ENCODE results near the gene GPR82.
"Not testable (repeated sequence)": the region's sequence is repeated elsewhere in the genome, so short reads cannot be mapped to it uniquely, and the experiment has no call there.

GPR82 gene

DNA sequence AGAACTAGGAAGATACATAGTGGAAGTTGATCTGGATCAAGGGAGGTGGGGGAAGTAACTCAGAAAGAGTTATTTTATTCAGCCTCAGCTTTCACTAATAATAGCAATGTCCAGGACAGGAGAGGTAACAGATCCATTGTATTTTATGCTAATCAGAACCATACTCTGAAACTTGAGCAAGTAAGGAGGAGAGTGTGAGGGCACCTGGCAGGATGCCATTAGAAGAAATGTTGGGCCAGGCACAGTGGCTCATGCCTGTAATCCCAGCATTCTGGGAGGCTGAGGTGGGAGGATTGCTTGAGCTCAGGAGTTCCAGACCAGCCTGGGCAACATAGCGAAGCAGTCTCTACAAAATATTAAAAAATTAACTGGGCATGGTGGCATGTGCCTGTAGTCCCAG is 18.9 kb upstream of the GPR82 start:
- Mint-ChIP-seq H3K4me1 (ENCODE audit: low read depth) (peaks cover 35% of the 10 kb centered on the region), H3K36me3 (ENCODE audit: low read depth) (no peaks in the 10 kb centered on the region), H3K9me3 (no peaks in the 10 kb centered on the region), H3K27me3 (no peaks in the 10 kb centered on the region), H3K27ac (peak overlapping the region; percentile 90), H3K4me3 (peak overlapping the region; percentile 23)
- intact Hi-C loops (cut with micrococcal nuclease), result loop anchor here (5.0 kb wide), 1 partner anchor 148 kb away; no protein-coding TSS in a partner anchor

DNA sequence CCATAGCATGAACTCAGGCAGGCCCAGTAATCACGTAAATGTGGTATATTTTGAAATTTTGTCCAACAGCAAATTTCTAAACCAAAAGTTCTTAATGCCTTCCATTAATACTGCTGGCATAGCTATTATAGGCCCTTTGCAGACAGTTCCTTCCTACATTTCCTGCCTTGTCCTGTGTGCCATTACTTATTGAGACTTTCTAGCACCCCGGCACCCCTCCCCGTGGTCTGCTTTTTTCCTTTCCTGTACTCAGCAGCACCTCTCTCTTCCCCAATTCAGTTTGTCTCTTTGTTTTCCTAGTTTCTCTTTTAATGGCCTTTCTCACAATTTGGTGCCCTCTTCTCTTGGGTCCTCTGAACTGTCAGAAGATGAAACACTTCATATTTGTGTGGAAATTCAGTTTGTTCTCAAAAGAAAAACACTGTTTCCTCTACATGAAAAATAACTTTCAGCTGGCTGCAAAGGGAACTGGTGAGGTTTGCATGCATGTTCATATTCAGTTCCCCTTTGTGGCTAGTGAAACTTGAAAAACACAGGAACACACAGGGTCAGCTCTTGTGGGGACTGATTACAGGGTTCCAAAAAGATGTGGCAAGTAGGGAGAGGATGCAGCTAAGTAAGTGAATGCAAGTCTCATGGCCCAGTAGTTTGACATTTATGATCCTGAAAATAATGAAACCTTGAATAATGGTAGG is 18.2 kb upstream of the GPR82 start:
- Mint-ChIP-seq H3K4me3 (peak overlapping the region; percentile 37), H3K27me3 (no peaks in the 10 kb centered on the region), H3K4me1 (ENCODE audit: low read depth) (peaks cover 35% of the 10 kb centered on the region), H3K36me3 (ENCODE audit: low read depth) (no peaks in the 10 kb centered on the region), H3K27ac (peak overlapping the region; percentile 90), H3K9me3 (no peaks in the 10 kb centered on the region)
- intact Hi-C loops (cut with micrococcal nuclease), result loop anchor here (5.0 kb wide), 1 partner anchor 149 kb away; no protein-coding TSS in a partner anchor

DNA sequence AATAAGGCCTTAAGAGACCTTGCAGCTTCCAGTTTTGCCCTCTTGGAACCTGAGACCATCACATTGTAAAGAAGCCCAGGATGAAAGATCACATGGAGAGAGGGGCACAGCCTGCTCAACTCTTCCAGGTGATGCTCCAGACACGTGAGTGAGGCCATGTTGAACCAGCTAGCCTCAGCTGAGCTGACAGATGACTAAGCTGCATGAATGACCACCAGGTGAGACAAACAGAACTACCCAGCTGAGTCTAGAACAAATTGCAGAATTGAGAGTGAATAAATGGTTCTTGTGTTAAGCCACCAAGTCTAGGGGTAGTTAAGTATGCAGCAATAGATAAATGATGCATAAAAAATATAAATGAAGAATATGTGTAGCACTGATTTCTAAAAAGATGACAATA is 16.8 kb upstream of the GPR82 start:
- Mint-ChIP-seq H3K4me3 (no peak overlapping the region), H3K27ac (peak overlapping the region; percentile 90), H3K36me3 (ENCODE audit: low read depth) (no peaks in the 10 kb centered on the region), H3K4me1 (ENCODE audit: low read depth) (peaks cover 40% of the 10 kb centered on the region), H3K9me3 (no peaks in the 10 kb centered on the region), H3K27me3 (no peaks in the 10 kb centered on the region)
- intact Hi-C loops (cut with micrococcal nuclease), result loop anchor here (5.0 kb wide), 1 partner anchor 150 kb away; no protein-coding TSS in a partner anchor

DNA sequence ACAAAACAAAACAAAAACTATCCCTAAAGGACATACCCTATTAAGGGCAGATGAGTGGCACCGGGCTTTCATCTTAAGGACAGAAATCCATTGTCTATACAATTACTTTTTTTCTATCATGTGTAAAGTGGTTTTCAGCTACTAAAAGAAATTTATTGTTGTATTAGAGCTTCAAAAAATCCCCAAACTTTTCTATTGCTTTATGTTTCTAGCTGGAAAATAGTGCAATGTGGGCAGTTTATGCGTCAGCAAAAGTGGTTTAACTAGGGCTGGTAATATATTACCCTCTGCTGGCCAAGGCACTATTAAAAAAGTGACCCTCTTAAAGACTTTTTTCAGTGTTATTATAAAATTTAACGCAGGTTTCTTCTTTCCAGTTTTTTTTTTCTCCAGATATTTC is 15.5 kb upstream of the GPR82 start:
- H3K27me3 Mint-ChIP-seq, result peaks cover 2% of the 10 kb centered on the region
- no peaks in the 10 kb centered on the region for H3K36me3 Mint-ChIP-seq (ENCODE audit: low read depth)
- peaks cover 40% of the 10 kb centered on the region for H3K4me1 Mint-ChIP-seq (ENCODE audit: low read depth)
- no peak overlapping the region for H3K27ac Mint-ChIP-seq
- no peak overlapping the region for H3K4me3 Mint-ChIP-seq
- intact Hi-C loops (cut with micrococcal nuclease), result loop anchor here (5.0 kb wide), 1 partner anchor 151 kb away; no protein-coding TSS in a partner anchor
- H3K9me3 Mint-ChIP-seq, result no peaks in the 10 kb centered on the region

- no peaks in the 10 kb centered on the region for H3K36me3 Mint-ChIP-seq (ENCODE audit: low read depth)
- H3K4me3 Mint-ChIP-seq, result no peak overlapping the region
- intact Hi-C loops (cut with micrococcal nuclease), result no loop called here
- peaks cover 23% of the 10 kb centered on the region for H3K4me1 Mint-ChIP-seq (ENCODE audit: low read depth)
- peaks cover 2% of the 10 kb centered on the region for H3K27me3 Mint-ChIP-seq
- no peaks in the 10 kb centered on the region for H3K9me3 Mint-ChIP-seq
- H3K27ac Mint-ChIP-seq, result no peak overlapping the region
Measured at GRCh38 chrX:41711021-41711667, 12.8 kb upstream of the GPR82 start.

DNA sequence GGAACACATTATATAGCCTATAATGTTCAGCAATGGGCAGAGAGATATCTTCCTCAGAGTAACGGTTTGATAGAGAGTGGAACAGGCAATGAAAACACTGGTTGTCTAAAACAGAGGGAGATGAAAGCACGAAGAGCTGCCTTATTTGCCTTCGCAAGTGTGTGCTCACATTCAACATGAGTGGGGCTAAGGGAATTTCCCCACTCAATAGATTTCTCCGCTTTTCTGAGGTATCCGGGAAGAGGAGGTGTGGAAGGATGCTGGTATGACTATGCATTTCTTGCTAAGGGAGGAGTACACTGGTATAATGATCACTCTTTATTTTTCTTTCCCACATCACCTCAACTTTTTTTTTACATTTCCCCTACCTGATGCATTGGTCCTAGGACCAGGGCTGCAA is 7.8 kb upstream of the GPR82 start:
- Mint-ChIP-seq H3K27me3 (peaks cover 2% of the 10 kb centered on the region), H3K4me1 (ENCODE audit: low read depth) (peaks cover 14% of the 10 kb centered on the region), H3K36me3 (ENCODE audit: low read depth) (peaks cover 22% of the 10 kb centered on the region), H3K9me3 (peaks cover 21% of the 10 kb centered on the region), H3K27ac (no peak overlapping the region), H3K4me3 (no peak overlapping the region)
- intact Hi-C loops (cut with micrococcal nuclease), result no loop called here

GRCh38 chrX:41716767-41717473 is 7.1 kb upstream of the GPR82 start:
- peaks cover 10% of the 10 kb centered on the region for H3K4me1 Mint-ChIP-seq (ENCODE audit: low read depth)
- peaks cover 22% of the 10 kb centered on the region for H3K36me3 Mint-ChIP-seq (ENCODE audit: low read depth)
- peaks cover 21% of the 10 kb centered on the region for H3K9me3 Mint-ChIP-seq
- no peak overlapping the region for H3K4me3 Mint-ChIP-seq
- H3K27ac Mint-ChIP-seq, result no peak overlapping the region
- intact Hi-C loops (cut with micrococcal nuclease), result no loop called here
- peaks cover 2% of the 10 kb centered on the region for H3K27me3 Mint-ChIP-seq

DNA sequence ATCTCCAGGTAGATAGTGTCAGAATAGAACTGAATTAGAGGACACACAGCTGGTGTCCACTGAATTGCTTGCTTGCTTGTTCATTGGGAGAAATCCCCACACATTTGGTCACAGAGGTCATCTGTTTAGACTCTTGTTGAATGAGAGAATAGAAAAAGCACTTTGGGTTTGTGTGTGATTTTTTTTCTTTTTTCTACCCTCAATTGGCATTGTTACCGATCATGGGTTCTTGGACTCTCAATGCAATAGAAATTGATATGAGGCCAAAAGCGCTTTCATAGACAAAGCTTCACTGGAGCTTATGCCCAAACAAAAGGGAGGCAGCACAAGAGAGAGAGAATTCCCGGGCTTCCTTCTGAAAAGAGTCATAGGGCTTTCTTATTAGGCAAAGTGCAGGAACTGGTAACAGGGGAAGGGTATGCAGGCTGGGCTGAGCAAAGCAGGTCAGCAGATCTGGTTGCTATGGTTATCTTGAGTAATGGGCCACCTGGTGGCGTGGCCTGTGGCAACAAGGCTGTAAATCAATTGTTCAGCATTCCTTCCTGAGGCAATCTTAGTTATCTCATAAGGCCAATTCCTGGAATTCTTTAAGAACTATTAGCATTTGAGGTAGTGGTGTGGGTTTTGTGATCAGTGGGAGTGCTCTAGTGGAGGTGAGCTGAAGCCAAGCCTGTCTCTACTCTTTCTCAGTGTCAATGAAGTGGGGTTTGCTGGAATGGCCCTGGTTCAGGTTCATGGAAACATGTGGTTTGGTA is 5.3 kb upstream of the GPR82 start:
- Mint-ChIP-seq H3K4me3 (no peak overlapping the region), H3K9me3 (peaks cover 21% of the 10 kb centered on the region), H3K36me3 (ENCODE audit: low read depth) (peaks cover 22% of the 10 kb centered on the region), H3K27me3 (no peaks in the 10 kb centered on the region), H3K27ac (peak overlapping the region; percentile 41), H3K4me1 (ENCODE audit: low read depth) (peaks cover 18% of the 10 kb centered on the region)
- intact Hi-C loops (cut with micrococcal nuclease), result no loop called here

DNA sequence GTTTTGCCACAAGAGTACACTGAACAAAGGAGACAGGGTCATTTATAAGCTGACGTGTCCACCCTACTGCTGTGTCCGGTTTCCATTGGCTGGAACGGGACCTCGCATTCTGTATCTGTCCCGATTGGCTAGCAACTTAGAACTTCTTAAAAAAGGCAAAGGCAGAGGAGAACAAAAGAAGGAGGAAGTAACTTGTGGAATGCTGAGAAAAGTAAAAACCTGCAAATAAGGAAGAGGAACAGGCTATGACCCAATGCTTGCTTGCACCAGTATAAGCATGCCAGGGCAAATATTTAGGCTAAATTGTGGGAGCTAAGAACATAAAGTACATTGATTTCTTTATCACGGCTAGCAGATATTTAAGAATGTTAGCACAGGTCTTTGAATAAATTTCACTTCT is 4.4 kb upstream of the GPR82 start:
- H3K36me3 Mint-ChIP-seq (ENCODE audit: low read depth), result peaks cover 22% of the 10 kb centered on the region
- H3K27me3 Mint-ChIP-seq; intact Hi-C loops (cut with micrococcal nuclease); H3K4me3 Mint-ChIP-seq: not testable (repeated sequence)
- peaks cover 18% of the 10 kb centered on the region for H3K4me1 Mint-ChIP-seq (ENCODE audit: low read depth)
- H3K27ac Mint-ChIP-seq, result peak overlapping the region; percentile 41
- peaks cover 21% of the 10 kb centered on the region for H3K9me3 Mint-ChIP-seq

DNA sequence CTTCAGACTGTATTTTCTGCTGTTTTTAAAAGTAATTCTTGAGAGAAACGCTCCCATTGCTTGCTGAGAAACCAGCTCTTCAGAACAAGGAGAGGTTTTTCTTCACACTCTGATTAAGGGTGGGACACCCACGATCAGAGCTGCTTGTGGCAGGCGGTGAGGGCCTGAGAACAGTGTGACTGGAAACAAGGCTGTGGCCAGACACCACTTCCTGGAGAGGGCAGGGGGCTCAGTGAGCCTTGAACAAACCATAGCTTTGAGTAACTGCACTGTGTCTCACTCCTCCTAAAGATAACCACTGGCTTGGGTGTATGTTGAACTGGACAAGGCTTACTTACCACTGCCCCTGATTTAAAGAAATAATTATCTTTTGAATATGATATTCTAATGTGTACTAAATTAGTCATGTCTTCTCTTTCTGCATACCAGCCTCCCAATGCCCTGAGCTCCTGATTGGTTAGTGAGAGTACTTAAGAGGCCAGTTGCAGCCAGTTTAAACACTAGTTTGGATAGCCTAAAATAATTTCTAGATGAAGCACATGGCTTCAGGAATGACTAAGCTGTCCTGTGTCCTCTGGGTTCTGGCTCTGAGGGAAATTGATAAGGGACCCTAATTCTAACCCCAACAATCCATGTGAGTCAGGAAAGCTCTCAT is 3.7 kb upstream of the GPR82 start:
- Mint-ChIP-seq H3K4me3 (no peak overlapping the region), H3K27me3 (no peaks in the 10 kb centered on the region), H3K4me1 (ENCODE audit: low read depth) (peaks cover 18% of the 10 kb centered on the region), H3K27ac (peak overlapping the region; percentile 41), H3K9me3 (peaks cover 21% of the 10 kb centered on the region), H3K36me3 (ENCODE audit: low read depth) (peaks cover 22% of the 10 kb centered on the region)
- intact Hi-C loops (cut with micrococcal nuclease), result no loop called here

DNA sequence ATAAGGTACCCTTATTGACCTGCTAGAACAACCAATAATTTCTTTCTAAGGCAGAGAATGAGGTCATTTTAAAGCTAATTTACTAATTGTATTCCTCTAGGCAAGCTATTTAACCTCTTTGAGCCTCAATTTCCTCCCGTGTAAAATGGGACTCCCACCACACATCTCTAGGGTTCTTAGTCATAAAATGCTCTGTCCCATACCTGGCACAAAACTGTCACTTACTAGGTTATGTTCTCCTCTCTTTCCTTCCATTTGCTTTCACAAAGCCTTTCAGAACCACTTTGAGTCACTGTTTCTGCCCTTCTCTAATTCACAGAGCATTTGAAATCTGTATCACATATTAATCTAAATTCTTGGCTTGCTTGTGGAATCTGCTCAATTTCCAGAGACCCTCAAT is 2.4 kb upstream of the GPR82 start:
- peaks cover 19% of the 10 kb centered on the region for H3K9me3 Mint-ChIP-seq
- H3K4me1 Mint-ChIP-seq (ENCODE audit: low read depth), result peaks cover 17% of the 10 kb centered on the region
- peaks cover 22% of the 10 kb centered on the region for H3K36me3 Mint-ChIP-seq (ENCODE audit: low read depth)
- intact Hi-C loops (cut with micrococcal nuclease), result no loop called here
- H3K4me3 Mint-ChIP-seq, result no peak overlapping the region
- no peaks in the 10 kb centered on the region for H3K27me3 Mint-ChIP-seq
- no peak overlapping the region for H3K27ac Mint-ChIP-seq

DNA sequence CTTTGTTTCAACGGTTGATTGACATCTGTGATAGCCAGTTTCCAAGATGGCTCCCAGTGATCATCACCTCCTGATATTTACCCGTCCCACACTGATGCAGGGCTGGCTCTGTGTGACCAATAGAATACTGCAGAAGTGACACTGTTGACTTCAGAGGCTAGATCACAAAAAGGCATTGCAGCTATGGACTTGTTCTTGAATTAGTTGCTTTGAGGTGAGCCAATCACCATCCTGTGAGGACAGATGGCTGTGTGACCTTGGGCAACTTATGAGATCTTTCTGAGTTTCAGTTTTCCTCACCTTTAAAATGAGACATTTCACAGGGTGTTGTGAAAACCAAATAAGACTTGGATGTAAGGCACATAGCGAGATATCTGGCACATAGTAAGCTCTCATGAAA is 1.8 kb upstream of the GPR82 start:
- intact Hi-C loops (cut with micrococcal nuclease), result no loop called here
- peaks cover 21% of the 10 kb centered on the region for H3K36me3 Mint-ChIP-seq (ENCODE audit: low read depth)
- no peak overlapping the region for H3K4me3 Mint-ChIP-seq
- no peaks in the 10 kb centered on the region for H3K27me3 Mint-ChIP-seq
- peaks cover 13% of the 10 kb centered on the region for H3K9me3 Mint-ChIP-seq
- H3K4me1 Mint-ChIP-seq (ENCODE audit: low read depth), result peaks cover 13% of the 10 kb centered on the region
- H3K27ac Mint-ChIP-seq, result no peak overlapping the region

DNA sequence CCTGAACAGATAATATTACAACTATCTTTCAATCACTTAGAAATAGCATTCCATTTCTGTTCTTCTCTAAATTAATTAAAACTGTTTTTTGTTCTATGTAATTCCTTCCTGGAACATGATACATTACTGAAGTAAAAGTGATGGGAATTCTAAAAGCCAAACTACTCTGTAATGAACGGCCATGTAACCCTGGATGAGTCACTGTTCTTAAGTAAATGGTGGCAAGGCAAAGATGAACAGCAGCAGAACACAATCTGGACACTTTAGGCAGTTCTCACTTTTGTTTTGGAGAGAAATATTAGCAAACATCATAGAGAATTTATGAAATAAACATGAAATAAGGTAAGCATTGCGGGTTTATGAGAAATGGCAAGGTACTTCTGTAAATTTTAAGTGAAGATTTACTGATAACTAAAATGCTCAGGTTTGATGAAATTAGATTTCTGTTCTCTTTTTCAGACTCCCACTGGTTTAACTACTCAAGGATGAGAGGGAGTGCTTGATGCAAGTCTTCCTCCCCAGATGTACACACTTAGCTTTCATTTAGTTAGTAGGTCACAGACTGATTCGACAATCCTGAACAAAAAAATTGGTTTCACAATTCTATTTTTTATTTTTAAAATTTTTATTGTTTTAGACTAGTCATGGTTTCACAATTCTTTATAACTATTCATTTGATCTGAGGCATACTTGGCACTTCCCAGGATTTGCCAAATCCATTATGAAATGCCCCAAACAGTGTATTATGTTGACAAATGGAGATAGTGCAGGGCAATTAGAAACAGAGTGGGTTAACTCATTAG is 964 bp upstream of the GPR82 start:
- Mint-ChIP-seq H3K36me3 (ENCODE audit: low read depth) (peaks cover 21% of the 10 kb centered on the region), H3K27me3 (no peaks in the 10 kb centered on the region), H3K4me1 (ENCODE audit: low read depth) (peaks cover 13% of the 10 kb centered on the region), H3K9me3 (peaks cover 8% of the 10 kb centered on the region), H3K27ac (no peak overlapping the region), H3K4me3 (no peak overlapping the region)
- intact Hi-C loops (cut with micrococcal nuclease), result no loop called here
